GM21723 (cell line): ENCODE results near the gene DTX2.
"Not testable (repeated sequence)": the region's sequence is repeated elsewhere in the genome, so short reads cannot be mapped to it uniquely, and the experiment has no call there.

Experiments used
- ATAC-seq: cut with Tn5 transposase; IDR thresholded peaks from one replicate; pipeline ENCODE4 v1.9.1; 2021; ENCODE audit warnings: mild to moderate bottlenecking, moderate library complexity; ENCODE audit not compliant: unreplicated experiment

The DTX2 gene

DNA sequence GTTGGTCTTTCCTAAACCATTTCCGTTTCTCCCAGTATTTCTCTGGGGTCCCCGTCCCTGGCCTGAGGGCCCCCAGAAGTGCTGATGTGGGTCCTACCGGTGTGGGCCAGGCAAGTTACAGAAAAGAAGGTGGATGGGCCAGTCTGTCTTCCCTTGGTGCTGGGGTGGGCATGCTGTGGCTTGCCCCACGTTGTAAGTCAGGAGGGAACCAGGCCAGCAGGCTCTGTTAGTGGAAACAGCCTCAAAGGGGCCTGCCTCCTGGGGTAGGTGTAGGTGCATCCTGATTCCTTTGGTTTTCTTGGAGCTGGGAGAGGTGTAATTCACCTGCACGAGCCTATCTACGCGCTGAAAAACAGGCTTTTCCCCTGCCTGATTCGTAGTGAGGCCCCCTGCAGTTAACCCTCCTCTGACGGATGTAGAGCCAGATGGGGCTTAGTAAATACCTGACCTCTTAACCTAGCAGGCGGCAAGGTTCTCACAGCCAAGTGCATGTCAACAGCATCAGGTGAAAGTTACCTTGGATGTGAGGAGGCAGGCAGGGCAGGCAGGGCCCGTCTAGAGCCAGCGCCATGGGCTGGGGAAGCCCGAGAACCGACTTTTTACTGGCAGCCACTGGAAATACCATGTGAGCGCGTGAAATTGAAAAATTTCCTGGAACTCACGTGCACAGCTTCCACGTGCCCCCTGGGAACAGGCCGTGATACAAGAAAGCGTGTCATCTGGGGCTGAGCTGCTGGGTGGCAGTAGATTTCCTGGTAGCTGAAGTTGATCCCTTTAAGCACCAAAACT lies 24.5 kb downstream of the DTX2 start:
- ATAC-seq, result peak; percentile 17

- peak; percentile 99 for ATAC-seq
These were observed 25.1 kb downstream of the DTX2 start for GRCh38 chr7:76486618-76487017.

DNA sequence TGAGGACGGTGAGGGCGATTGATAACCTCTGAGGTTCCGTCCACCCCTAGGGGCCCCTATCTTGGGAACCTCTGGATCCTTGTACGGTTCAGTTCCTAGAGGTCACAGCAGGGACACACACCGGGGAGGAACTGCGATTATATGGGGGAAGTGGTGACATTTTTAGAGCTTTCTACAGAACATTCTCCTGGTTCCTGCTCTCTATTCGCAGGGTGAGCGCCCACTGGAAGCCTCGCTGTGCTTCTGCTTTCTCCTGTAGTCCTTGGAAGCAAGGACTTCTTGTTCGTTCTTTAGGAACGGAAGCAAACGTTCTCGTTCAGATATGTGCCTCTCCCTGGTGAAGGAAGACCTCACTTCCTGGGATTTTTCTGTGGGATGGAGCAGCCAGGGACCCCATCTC lies 26.5 kb downstream of the DTX2 start:
- not testable (repeated sequence) for ATAC-seq

- ATAC-seq, result not testable (repeated sequence)
These were observed 30.6 kb downstream of the DTX2 start for GRCh38 chr7:76492139-76492538.

DNA sequence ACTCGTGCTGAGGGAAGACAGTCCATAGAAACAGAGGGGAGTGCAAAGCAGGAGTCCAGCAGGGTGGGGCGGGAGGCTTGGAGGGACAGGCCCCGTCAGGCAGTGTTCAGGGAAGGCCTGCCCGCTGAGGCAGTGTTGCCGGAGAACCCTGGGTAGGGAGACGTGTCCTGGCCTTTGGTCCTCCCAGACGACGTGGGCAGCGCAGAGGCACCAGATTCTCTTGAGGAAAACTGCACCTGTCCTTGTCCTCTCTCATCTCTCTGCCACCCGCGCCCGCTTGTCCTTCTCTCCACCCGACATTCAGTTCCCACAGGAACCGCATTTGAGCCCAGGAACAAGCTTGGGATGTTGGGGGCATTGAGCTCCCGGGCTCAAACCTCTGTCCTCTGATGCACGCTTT lies 34.2 kb downstream of the DTX2 start:
- ATAC-seq, result not testable (repeated sequence)

GRCh38 chr7:76497918-76498582 lies 36.5 kb downstream of the DTX2 start:
- not testable (repeated sequence) for ATAC-seq

GRCh38 chr7:76498583-76499200 lies 37.2 kb downstream of the DTX2 start:
- not testable (repeated sequence) for ATAC-seq

- ATAC-seq, result not testable (repeated sequence)
These were observed 37.9 kb downstream of the DTX2 start for GRCh38 chr7:76499201-76499923.

DNA sequence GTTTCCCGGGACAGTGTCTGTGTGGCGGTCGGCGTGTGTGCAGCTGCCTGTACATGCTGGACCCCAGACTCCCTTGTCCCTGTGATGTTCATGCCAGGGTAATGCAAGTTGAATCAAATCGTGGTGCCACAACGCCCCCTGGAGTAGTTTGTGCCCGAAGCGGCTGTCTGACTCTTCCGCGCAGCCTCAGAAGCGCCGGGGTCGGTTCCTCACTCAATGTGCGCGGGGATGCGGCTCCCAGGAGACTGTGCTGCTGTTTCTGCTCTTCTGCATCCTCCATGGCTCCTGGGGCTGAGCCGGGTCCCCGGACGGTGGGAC lies 38.4 kb downstream of the DTX2 start:
- not testable (repeated sequence) for ATAC-seq

- not testable (repeated sequence) for ATAC-seq
These were observed 40.7 kb downstream of the DTX2 start for GRCh38 chr7:76502224-76502623.

DNA sequence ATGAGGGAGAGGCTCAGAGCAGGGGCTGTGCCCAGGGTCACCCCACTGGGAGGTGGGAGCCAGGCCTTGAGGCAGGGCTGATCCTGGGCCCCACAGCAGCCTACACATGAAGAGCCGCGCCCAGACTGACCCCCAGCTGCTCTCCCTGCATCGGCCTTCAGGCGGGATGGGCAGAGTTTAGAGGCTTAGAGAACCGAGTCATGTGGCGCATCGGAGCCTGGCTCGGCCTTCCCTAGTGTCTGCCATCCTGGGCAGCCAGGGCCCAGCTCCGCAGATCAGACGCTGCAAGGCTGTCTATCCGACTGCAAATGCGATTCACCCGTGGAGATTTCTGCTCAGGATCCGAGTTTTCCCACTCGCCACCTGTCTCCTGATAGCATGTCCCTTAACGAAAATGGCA lies 41.3 kb downstream of the DTX2 start:
- ATAC-seq, result not testable (repeated sequence)

GRCh38 chr7:76503244-76503643 lies 41.7 kb downstream of the DTX2 start:
- ATAC-seq, result not testable (repeated sequence)

- ATAC-seq, result not testable (repeated sequence)
These were observed 43.0 kb downstream of the DTX2 start for GRCh38 chr7:76504351-76505167.

DNA sequence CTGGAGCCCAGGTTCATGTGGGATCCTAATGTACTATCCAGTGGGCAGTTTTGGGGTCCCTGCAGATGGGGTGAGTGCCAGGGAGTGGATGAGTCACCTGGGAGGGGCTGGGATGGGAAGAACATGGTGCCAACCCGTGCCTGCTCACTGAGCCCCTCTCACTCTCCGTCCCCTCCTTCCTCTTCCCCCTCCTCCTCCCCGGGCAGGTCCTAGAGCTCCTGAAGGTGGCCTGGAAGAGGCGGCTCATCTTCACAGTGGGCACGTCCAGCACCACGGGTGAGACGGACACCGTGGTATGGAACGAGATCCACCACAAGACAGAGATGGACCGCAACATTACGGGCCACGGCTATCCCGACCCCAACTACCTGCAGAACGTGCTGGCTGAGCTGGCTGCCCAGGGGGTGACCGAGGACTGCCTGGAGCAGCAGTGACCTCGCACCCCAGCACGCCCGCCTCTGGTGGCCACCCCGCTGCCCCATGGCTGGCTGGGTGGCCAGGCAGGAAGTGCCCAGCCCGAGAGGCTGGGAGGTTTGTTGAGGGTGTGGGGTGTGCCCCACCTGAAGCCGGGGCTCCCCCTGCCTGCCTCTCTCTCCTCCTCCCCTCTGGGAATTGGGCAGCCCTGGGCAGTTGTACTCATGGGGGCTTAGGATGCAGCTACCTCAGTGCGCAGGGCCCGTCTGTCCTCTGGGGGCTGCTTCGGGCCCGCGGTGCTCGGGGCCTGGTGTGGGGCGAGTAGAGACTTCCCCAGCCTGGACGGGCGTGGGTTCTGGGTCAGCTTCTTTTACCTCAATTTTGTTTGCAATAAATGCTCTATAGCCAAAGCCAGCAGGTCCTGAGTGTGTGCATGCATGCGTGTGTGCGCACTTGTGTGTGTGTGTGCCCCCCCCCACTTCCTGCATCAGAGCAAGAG lies 43.9 kb downstream of the DTX2 start:
- ATAC-seq, result no peak

GRCh38 chr7:76506081-76506440 lies 44.6 kb downstream of the DTX2 start:
- ATAC-seq, result no peak

DNA sequence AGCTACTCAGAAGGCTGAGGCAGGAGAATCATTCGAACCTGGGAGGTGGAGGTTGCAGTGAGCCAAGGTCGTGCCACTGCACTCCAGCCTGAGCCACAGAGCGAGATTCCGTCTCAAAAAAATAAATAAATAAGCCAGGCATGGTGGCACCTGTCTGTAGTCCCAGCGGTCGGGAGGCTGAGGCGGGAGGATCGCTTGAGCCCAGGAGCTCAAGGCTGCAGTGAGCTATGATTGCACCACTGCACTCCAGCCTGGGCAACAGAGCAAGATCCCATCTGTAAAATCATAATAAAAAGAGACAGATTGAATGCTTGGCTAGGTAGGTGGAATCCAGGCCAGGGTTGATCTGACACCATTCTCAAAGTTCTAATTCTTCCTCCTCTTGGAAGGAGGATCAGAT lies 45.1 kb downstream of the DTX2 start:
- ATAC-seq, result not testable (repeated sequence)

- ATAC-seq, result no peak
These were observed 46.4 kb downstream of the DTX2 start for GRCh38 chr7:76507723-76508406.

DNA sequence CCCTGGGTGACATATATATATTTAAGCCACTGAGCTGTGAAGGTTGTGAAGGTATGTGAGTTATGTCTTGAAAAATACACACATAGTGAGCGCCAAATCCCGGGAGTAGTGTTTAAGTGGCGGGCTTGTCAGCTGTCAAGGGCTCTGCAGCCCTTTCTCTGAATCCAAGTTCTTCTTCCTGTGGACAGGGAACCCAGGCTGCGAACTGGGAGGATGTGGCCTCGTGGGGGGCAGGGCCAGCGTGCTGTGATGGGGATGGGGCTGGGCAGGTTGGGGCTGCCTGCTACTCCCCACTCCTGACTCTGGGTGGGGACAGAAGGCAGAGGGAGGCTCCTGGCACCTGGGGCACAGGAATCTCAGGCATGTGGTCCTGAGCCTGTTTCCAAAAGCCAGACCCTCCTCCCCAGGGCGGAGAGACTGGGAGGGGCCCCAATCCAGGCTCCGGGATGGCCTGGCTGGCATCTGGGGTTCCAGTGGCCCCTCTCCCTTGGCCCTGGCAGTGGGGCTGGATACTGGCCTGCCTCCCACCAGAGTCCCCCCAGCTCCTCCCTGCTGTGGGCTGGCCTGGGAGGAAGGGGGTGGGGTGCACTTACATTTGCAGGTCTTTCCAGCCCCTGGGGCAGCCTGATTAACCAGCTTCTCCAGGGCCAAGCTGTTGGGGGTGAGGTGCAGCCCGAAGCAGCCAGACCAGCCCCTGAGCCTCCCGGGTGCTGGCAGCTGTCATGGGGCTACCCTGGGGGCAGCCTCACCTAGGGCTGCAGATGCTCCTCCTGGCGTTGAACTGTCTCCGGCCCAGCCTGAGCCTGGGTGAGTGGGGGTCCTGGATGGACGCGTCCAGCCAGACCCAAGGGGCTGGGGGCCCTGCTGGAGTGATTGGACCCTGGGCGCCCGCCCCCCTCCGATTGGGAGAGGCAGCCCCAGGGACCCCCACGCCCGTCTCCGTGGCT lies 48.7 kb downstream of the DTX2 start, which contains the start of gene UPK3B:
Gene UPK3B (plus strand): TSS at position 622 of the 947 bp plus-strand sequence. CDS start 101 bp downstream, at position 723.
- ATAC-seq, result no peak
